Middle frontal gyrus (tissue), 1 donor: ENCODE data around the gene KCNG2.

Experiments
- DNase-seq: peaks from one replicate; pipeline ENCODE4 v3.0.0-alpha.2; 2015; ENCODE audit warnings: low spot score; ENCODE audit errors: extremely low spot score

Gene KCNG2

DNA sequence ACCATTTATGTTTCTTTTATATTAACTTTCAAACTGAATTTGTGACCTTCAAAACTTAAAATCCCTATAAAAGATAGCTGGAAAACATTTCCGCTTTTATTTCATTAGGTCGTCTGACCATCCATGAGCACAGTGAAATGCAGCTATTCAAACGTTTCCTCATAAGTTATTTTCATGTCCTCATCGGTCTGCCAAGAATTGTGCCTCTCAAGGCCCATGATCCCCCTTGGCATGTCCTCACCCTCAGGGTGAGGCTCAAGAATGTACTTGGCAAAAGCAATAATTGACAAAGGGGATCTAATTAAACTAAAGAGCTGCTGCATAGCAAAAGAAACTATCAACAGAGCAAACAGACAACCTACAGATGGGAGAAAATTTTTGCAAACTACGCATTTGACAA is 141.4 kb downstream of the KCNG2 start:
- DNase-seq: no peak

- no peak for DNase-seq
Observed at GRCh38 chr18:79940126-79940813, 142.5 kb downstream of the KCNG2 start.

DNA sequence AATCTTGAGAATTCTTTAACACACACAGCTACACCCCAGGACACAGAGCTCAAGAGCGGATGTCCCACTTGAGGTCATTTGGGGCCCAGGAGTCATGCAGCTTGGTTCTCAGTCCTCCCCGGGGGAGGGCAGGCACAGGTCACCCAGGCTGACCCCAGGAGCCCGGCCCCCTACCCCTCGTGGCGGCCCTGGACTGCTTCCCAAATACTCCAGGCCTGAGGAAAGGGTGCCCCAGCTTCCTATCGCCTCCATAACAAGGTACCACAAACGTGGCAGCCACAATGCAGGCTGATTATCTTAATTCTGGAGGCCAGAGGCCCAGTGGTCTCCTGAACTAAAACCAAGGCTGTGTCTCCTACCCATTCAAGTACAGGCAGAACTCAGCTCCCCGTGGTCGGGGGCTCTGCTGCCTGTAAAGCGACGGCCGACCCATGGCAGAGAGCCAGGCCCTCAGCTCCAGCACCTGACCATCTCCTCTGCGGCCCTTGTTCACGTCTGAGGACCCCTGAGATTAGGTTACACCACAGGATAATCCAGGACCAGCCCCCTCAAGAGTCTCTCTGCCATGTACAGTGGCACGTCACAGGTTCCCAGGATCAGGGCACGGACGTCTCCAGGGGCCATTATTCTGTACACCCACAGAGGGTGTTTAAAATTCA is 143.2 kb downstream of the KCNG2 start:
- no peak for DNase-seq

GRCh38 chr18:79941473-79942119 is 143.9 kb downstream of the KCNG2 start:
- no peak for DNase-seq

GRCh38 chr18:79942211-79942610 is 144.5 kb downstream of the KCNG2 start:
- no peak for DNase-seq

DNA sequence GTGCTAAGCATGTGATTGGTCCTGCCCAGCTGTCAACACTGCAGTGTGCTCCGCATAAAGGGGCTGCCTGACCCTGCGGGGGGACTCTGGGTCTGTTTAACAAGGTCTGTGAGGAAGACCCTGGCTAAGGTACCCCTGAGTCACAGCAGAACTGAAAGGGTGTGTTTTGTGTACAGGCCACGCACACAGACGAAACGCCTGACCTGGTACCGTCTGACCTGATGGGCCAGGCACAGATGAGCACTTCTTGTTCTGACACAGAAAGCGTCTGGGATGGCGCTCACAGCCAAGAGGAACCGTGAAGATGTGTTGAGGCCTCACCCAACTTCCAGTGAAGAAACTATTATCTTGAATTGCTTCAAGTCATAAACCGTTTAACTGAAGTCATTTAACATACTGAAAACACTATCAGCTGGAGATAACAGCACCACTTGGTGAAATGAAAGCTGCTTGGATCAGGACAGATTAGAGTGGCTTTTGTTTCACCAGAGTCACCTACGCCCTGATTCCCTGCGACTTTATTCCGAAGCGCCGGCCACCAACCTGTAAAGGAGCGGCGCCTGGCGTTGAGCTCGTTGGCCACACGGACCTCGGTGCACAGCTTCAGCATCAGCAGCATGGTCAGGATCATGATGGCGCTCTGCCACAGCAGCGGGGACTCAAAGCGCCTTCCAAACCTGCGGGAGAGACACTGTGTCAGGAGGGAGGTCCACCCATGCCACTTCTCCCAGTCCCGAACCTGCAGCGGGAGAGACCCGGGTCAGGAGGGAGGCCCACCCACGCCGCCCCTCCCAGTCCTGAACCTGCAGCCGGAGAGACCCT is 145.3 kb downstream of the KCNG2 start:
- no peak for DNase-seq

DNA sequence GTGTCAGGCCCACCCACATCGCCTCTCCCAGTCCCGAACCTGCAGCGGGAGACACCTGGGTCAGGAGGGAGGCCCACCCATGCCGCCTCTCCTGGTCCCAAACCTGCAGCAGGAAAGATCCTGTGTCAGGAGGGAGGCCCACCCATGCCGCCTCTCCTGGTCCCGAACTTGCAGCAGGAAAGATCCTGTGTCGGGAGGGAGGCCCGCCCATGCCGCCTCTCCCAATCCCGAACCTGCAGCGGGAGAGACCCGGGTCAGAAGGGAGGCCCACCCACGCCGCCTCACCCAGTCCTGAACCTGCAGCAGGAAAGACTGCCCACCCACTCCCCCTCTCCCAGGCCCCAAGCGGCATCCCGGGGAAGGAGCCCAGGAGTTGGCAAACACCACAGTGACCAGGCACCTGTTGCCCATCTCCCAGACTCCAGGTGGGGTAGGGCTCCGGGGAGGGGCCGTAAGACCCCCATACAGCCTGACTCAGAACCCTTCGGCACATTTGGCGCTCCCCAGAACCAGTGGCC is 145.9 kb downstream of the KCNG2 start:
- no peak for DNase-seq

DNA sequence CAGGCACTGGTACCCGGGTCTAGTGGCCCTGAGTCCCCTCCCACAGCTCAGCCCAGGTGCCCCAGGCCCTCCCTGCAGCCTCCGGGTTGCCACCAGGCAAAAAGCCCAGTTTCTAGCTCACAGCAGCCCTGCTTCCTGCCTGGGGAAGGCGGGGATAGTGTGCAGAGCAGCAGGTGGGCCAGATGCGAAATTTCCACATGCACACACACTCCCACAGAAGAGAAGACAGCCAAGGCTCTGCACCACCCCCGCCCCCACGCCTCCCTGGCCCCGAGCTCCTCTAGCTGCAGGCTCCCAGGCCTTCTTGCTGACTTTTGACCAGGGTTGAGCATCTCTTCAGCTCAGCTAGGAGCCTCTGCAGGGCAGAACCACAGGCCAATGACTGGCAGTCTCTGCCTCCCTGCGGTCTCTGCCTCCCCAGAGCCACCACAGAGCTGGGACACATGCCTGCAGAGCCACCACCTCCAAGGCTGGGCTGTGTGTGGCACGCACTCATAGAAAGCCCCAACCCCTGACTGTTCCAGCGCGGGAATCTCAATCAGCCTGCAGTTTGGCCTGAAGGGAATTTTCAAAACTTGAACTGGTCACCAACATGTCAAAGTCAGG is 146.5 kb downstream of the KCNG2 start:
- DNase-seq: no peak

DNA sequence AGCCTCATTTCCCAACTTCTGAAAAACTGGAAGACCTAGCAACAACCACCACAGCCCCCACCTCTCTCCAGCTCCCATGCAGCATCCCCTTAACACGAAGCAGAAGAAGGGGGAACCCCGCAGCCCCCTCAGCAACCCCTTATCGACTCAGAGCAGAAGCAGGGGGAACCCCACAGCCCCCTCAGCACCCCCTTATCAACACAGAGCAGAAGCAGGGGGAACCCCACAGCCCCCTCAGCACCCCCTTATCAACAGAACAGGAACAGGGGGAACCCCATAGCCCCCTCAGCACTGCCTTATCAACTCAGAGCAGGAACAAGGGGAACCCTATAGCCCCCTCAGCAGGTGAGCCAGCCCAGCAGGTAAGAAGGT is 147.0 kb downstream of the KCNG2 start:
- DNase-seq: no peak

DNA sequence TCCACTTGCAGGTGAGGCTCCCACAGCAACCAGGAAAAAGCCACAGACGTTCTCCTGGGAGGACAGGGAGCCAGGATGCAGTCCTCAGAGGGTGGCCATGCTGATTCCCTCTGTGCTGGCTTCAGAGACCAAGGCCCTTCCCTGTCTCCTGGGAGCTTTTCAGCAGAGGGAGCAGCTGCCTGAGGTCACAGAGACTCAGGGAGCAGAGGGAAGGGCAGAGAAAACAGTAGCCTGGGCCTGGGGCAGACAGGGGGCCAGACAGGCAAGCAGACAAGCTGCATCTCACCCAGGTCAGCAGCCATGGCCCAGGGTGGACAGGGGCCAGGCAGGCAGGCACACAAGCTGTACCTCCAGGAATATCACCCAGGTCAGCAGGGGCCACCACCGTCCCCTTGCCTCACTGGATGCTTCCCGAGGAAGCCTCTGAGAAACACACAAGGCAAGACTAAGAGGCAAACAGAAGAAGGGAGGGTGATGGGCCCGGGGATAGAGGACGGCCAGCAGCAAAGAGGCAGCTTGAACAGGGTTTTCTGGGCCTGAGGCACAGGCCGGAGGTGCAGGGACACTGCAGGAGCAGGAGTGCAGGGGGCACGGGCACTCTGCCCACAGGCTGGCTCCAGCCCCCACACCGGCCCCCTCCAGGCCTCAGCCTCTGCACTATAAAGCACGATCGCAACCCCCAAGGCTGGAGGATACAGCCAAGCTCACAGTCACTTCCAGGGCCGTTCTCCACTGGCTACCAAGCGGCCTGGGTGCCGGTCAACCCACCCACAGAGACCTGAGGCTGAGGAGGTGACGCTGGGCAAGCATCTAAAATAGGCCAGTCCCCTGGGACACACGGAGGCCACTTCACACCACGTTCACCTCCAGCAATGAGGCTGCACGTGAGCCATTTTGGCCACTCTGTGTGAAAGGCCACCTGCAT is 147.6 kb downstream of the KCNG2 start:
- no peak for DNase-seq

GRCh38 chr18:79947054-79947755 is 149.5 kb downstream of the KCNG2 start:
- DNase-seq: no peak

GRCh38 chr18:79947881-79948610 is 150.3 kb downstream of the KCNG2 start:
- DNase-seq: no peak

- DNase-seq: no peak
Observed at GRCh38 chr18:79948719-79949411, 151.1 kb downstream of the KCNG2 start.
